Measurements from ENCODE around the gene ESX1.
"Not testable (repeated sequence)": the region's sequence is repeated elsewhere in the genome, so short reads cannot be mapped to it uniquely, and the experiment has no call there.

Gene ESX1

GRCh38 chrX:104254442-104255115 lies at the start of gene ESX1:
Gene ESX1, minus strand, starts transcription at chrX:104254933. Its CDS starts 84 bp downstream, at chrX:104254849.
- no peak for DNase-seq

GRCh38 chrX:104295636-104296035 lies 40.9 kb upstream of the ESX1 start:
- no peak for DNase-seq

- DNase-seq, result no peak
Observed at GRCh38 chrX:104288961-104289360, 34.2 kb upstream of the ESX1 start.

GRCh38 chrX:104288269-104288668 lies 33.5 kb upstream of the ESX1 start:
- DNase-seq, result no peak

GRCh38 chrX:104285201-104285600 lies 30.5 kb upstream of the ESX1 start:
- no peak for DNase-seq

- no peak for DNase-seq
Observed at GRCh38 chrX:104284507-104284906, 29.8 kb upstream of the ESX1 start.

- DNase-seq, result no peak
Observed at GRCh38 chrX:104282166-104282725, 27.5 kb upstream of the ESX1 start.

GRCh38 chrX:104281564-104281963 lies 26.8 kb upstream of the ESX1 start:
- no peak for DNase-seq

- no peak for DNase-seq
Observed at GRCh38 chrX:104280609-104281008, 25.9 kb upstream of the ESX1 start.

- DNase-seq, result no peak
Observed at GRCh38 chrX:104270916-104271512, 16.3 kb upstream of the ESX1 start.

GRCh38 chrX:104270212-104270611 lies 15.5 kb upstream of the ESX1 start:
- no peak for DNase-seq

GRCh38 chrX:104255465-104255864 lies 732 bp upstream of the ESX1 start:
- no peak for DNase-seq

GRCh38 chrX:104253567-104254441 lies 929 bp downstream of the ESX1 start:
- DNase-seq, result no peak

GRCh38 chrX:104250470-104250869 lies 4.3 kb downstream of the ESX1 start:
- DNase-seq, result no peak

GRCh38 chrX:104230060-104230459 lies 24.7 kb downstream of the ESX1 start:
- DNase-seq, result not testable (repeated sequence)

GRCh38 chrX:104211187-104211586 lies 43.5 kb downstream of the ESX1 start:
- DNase-seq, result no peak

- DNase-seq, result no peak
Observed at GRCh38 chrX:104205548-104205947, 49.2 kb downstream of the ESX1 start.

Measured in DMS153 (cell line).